Renal cortical epithelial cell (primary cell): ENCODE results near the gene ZFYVE28. TPM values are rescaled to one million over a fixed set of nuclear protein-coding genes. Genes with fewer than 3 reads are reported as not detected.
"Not testable (repeated sequence)": the region's sequence is repeated elsewhere in the genome, so short reads cannot be mapped to it uniquely, and the experiment has no call there.

Experiments used
- DNase-seq: peaks from one replicate; pipeline ENCODE4 v3.0.0-alpha.2; 2011; ENCODE audit warnings: low read depth
- total RNA-seq: library from RNA; depleted of rRNA; stranded (reverse); fragments of >200 nt; gene quantifications from 2 replicates; pipeline ENCODE4 v1.2.3, GENCODE V29; 2014

ZFYVE28 gene
- 3.0 and 9.2 TPM in 2 replicates for total RNA-seq

- no peak for DNase-seq
Measured at GRCh38 chr4:2417765-2418649, at the start of gene ZFYVE28. ZFYVE28 (minus strand) TSS chr4:2418645; CDS start chr4:2418323, 322 bp downstream.

GRCh38 chr4:2465544-2465943 lies 47.1 kb upstream of the ZFYVE28 start:
- not testable (repeated sequence) for DNase-seq

GRCh38 chr4:2465032-2465431 lies 46.6 kb upstream of the ZFYVE28 start:
- DNase-seq, result no peak

GRCh38 chr4:2462992-2463762 lies 44.7 kb upstream of the ZFYVE28 start:
- no peak for DNase-seq

GRCh38 chr4:2462218-2462991 lies 44.0 kb upstream of the ZFYVE28 start:
- DNase-seq, result peak; percentile 11

- no peak for DNase-seq
Measured at GRCh38 chr4:2461246-2461960, 43.0 kb upstream of the ZFYVE28 start.

GRCh38 chr4:2459589-2460349 lies 41.3 kb upstream of the ZFYVE28 start:
- no peak for DNase-seq

- DNase-seq, result no peak
Measured at GRCh38 chr4:2458546-2459491, 40.4 kb upstream of the ZFYVE28 start.

- DNase-seq, result no peak
Measured at GRCh38 chr4:2457481-2458295, 39.2 kb upstream of the ZFYVE28 start.

GRCh38 chr4:2451821-2452785 lies 33.7 kb upstream of the ZFYVE28 start:
- DNase-seq, result no peak

- no peak for DNase-seq
Measured at GRCh38 chr4:2451036-2451520, 32.6 kb upstream of the ZFYVE28 start.

GRCh38 chr4:2450394-2451035 lies 32.1 kb upstream of the ZFYVE28 start:
- no peak for DNase-seq

- DNase-seq, result no peak
Measured at GRCh38 chr4:2449511-2450392, 31.3 kb upstream of the ZFYVE28 start.

GRCh38 chr4:2449051-2449450 lies 30.6 kb upstream of the ZFYVE28 start:
- DNase-seq, result no peak

GRCh38 chr4:2448589-2448988 lies 30.1 kb upstream of the ZFYVE28 start:
- no peak for DNase-seq
